TTC549 (cell line): Measurements from ENCODE around the gene EGLN1.
A peak's percentile ranks its signal among the peaks of the same experiment; 100 is the strongest.

Experiments used
- FAIRE-seq: peaks from 2 replicates; lab custom pipeline; 2012; peaks lifted over from hg19 to GRCh38; lab: Jason Lieb, UNC

The EGLN1 gene

GRCh38 chr1:231420959-231421545 lies 1.0 kb downstream of the EGLN1 start:
- FAIRE-seq: no peak

- FAIRE-seq: no peak
Observed at GRCh38 chr1:231420299-231420958, 1.7 kb downstream of the EGLN1 start.

- FAIRE-seq: no peak
Observed at GRCh38 chr1:231419738-231420298, 2.3 kb downstream of the EGLN1 start.

- FAIRE-seq: no peak
Observed at GRCh38 chr1:231419147-231419546, 2.9 kb downstream of the EGLN1 start.

DNA sequence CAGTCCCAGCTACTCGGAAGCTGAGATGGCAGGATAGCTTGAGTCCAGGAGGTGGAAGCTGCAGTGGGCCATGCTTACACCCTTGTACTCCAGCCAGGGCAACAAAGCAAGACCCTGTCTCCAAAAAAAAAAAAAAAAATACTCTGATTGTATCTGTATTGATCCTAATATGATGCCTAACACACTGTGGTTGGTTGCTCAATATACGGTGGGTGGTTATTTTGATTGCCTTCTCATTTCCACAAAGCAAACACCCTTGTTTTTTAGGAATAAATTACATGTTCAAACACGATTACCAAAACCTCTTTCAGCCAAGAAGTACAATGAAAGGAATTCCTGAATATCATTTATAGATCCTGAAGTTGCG lies 3.4 kb downstream of the EGLN1 start:
- FAIRE-seq: no peak

DNA sequence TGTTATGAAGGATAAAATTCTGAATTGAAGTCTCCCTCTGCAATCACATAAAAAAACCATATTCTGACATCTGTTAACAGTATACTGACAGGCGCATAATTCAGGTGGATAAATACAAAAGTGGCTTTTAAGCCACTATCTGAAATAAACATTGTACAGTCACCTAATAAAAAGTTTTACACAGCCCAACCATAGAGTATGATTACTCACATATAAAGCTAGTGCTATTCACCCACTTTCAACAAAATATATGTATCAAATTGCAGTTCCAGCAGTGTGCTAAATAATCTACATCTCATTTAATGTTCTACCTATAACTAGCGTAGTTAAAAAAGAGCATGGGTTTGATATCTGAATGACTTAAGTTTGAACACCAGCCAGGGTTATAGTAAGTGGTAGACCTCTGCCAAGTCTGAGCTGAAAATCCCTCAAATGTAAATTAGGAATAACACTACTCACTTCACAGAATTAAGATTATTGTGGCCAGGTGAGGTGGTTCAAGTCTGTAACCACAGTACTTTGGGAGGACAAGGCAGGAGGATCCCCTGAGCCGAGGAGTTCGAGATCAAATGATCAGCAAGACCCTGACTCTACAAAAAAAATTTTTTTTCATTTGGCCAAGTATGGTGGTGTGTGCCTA lies 3.9 kb downstream of the EGLN1 start:
- FAIRE-seq: no peak

DNA sequence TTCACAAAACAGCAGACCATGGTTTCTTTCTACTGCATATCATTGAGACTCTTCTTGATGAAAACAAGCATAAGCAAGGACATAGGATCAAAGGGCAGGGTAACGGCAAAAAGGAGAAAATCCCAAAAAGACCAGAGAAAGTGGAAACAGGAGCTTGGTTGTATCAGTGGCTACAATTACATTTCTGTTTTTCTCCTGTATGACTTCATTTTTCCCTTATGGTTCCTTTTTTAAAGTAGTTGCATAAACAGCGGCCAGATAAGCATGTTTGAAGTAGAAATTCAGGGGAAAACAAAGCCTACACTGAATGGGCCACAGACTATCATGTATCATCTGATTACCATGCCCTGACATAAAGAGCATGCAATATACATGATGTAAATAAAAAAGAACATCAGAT lies 4.6 kb downstream of the EGLN1 start:
- FAIRE-seq: no peak

DNA sequence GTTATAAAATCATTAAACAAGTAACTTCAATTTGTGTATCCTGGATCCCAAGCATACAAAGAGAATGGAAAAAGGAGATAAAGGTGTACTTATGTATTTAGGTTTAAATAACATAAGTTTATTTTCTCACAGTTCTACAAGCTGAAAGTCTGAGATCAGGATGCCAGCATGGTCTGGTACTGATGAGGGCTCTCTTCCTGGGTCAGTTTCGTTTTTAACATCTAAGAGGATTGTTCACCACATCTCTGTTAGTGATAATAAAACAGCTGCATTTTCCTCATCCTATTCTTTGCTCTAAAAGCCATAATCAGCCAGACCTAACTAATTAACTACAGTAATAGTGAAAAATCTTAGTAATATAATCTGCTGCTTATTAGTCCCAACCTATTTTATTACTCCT lies 5.2 kb downstream of the EGLN1 start:
- FAIRE-seq: no peak

- no peak for FAIRE-seq
Observed at GRCh38 chr1:231415018-231415583, 7.0 kb downstream of the EGLN1 start.

GRCh38 chr1:231414260-231415016 lies 7.6 kb downstream of the EGLN1 start:
- FAIRE-seq: no peak

DNA sequence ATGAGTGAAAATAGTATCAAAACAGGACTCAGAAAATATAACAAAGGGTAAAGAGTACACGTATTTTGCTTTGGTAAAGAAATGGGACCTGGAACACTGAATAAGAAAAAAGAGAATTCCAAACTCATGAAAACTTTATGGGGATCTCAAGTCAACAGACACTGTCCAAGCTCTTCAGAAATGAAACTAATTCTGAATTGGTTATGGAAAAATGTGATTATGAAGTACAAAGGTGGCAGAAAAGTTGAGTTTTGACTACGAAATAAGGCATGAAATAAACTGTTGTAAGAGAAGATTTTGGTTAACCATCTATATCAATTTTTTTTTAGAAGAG lies 8.4 kb downstream of the EGLN1 start:
- no peak for FAIRE-seq

GRCh38 chr1:231411036-231411531 lies 11.0 kb downstream of the EGLN1 start:
- no peak for FAIRE-seq

GRCh38 chr1:231410036-231410612 lies 12.0 kb downstream of the EGLN1 start:
- FAIRE-seq: no peak

GRCh38 chr1:231408528-231409094 lies 13.5 kb downstream of the EGLN1 start:
- no peak for FAIRE-seq

DNA sequence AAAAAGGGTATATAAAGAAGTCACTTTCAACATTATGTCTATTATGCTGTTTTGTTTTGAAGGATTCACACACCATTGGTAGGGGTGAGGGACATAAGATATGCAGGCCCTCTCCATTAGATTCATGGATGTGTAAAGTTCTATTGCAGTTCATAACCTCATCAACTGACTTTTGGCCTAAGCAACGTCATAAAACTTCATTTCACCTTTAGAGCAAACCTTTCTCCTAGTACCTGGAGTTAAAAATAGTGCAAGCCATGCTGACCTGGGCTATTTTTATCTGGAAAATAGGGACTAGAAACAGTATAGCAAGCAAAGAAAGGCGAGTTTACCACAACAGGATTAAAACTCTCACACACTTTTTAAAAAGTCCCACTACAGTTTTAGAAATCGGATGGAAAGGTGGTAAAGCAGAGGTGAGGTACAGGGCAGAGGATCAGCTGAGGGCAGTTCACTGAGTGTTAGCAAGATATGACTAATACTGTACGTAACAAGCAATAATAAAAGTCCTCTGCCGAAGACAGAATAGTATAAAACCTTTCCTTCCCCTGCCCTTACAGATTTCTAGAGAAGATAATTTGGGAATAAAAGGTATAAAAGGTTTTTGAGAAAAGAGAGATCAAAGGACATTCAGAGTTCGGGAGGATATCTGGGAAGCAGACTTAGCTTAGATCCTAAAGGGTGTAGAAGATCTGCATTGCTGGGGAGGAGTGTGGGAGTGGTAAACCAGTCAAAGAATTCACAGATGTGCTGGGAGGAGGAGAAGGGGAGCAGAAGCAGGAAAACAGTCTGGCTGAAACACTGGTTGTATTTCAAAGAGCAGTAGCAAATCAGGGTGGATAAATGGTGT lies 14.3 kb downstream of the EGLN1 start:
- no peak for FAIRE-seq

DNA sequence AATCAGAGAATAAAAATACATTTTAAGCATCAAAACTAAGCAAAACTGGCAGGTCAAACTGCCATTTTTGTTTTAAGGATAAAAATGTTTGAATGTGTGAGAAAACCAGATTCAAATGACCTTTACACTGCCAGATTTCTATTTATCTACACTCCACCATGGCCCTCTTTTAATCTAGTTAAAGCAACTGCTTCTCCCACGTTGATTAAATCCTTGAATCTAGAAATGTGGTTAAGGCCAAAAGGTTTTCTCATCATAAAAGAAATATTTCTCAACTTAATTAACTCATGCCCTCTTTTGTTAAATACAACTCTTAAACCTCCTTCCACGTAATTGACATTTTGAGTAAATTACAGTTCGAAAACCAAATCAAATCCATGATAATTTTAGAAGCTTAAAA lies 15.0 kb downstream of the EGLN1 start:
- peak; percentile 41 for FAIRE-seq

DNA sequence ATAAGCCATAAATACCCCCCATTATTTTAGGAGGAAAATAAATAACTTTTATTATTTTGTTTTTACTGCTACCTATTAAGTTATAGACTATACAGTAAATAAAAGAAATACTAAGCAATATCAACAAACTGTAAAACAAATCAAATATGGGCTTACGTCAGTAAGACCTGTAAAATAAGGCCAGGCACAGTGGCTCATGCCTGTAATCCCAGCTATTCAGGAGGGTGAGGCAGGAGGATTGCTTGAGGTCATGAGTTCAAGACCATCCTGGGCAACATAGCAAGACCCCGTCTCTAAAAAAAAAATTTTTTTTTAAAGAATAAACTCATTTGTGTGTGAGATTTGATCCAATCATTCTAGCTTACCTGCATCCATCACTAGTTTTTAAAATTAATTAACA lies 17.8 kb downstream of the EGLN1 start:
- peak; percentile 34 for FAIRE-seq

- peak; percentile 69 for FAIRE-seq
Observed at GRCh38 chr1:231401478-231401877, 20.6 kb downstream of the EGLN1 start.

- no peak for FAIRE-seq
Observed at GRCh38 chr1:231397886-231398671, 24.0 kb downstream of the EGLN1 start.

- FAIRE-seq: no peak
Observed at GRCh38 chr1:231396643-231397042, 25.4 kb downstream of the EGLN1 start.
